HG03025 (cell line): Measurements from ENCODE around the gene ALDH2.
"Not testable (repeated sequence)": the region's sequence is repeated elsewhere in the genome, so short reads cannot be mapped to it uniquely, and the experiment has no call there.

Source experiments
- ATAC-seq: cut with Tn5 transposase; IDR thresholded peaks from one replicate; pipeline ENCODE4 v1.9.1; 2021; ENCODE audit warnings: mild to moderate bottlenecking, moderate library complexity; ENCODE audit not compliant: unreplicated experiment, low FRiP score

Gene ALDH2

DNA sequence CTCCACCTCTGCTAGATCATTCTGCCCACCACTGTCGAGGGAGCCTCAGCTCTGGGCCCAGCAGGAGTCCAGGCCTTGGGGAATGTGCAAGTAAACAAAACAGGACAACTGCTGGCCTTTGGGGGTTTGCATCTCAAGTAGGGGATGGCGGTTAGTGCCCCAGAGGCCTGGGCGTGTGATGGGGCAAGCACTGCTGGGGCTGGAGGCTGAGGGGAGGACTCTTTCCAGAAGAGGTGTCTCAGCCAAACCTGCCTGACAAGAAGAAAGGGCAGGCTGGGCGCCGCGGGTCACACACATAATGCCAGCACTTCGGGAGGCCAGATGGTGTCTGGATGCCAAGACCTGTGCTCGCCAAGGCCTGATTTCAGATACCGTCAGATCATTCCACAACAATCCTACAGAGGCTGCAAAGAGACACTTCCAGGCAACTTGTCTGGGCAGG lies 8.6 kb upstream of the ALDH2 start:
- no peak for ATAC-seq

DNA sequence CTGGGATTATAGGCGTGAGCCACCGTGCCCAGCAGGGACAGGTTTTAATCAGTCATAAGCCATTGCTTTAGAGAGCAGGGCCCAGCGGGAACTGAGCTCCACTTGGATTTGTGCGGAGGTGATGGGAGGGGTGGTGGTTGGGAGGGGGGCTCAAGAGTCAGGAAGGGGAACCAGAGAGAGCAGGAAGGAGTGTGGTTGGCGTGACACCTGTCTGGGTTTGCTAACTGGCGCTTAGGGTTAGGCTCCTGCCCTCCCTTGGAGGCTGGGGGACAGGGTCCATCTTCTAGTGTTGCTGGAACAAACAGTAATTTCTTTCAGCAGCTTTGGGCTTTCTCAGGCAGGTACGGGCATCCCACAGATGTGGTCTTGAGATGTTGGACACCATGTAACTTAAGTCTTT lies 7.5 kb upstream of the ALDH2 start:
- no peak for ATAC-seq

DNA sequence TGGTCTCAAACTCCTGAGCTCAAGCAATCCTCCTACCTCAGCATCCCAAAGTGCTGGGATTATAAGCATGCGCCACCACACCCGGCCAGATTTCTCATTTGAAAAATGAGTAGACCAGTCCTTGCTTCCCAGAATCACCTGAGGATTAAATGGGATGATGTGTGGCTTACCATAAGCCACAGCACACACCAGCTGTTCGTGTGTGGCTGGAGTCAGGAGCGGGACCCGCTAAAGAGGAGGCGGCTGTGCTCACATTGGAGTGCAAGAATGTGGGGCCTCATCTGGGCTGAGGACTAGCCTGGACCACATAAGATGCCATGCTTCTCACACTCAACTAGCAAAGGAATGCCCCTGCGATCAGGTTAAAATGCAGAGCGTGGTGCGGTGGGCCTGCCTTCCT lies 6.7 kb upstream of the ALDH2 start:
- no peak for ATAC-seq

DNA sequence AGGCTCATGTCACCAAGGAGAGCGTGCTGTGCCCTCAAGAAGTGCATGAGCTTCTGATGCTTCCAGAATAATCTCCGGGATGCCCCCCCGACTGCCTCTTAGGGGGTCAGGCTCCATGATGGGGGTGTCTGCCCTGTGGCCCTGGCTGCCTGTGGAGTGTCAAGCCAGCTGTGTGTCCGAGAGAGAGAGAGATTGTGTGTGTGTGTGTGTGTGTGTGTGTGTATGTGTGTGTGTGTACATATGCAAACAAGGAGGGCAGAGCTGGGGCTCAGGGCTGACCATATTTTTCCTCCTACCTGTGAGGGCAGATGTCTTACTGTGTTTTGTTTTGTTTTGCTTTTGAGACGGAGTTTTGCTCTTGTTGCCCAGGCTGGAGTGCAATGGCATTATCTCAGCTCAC lies 5.6 kb upstream of the ALDH2 start:
- no peak for ATAC-seq

DNA sequence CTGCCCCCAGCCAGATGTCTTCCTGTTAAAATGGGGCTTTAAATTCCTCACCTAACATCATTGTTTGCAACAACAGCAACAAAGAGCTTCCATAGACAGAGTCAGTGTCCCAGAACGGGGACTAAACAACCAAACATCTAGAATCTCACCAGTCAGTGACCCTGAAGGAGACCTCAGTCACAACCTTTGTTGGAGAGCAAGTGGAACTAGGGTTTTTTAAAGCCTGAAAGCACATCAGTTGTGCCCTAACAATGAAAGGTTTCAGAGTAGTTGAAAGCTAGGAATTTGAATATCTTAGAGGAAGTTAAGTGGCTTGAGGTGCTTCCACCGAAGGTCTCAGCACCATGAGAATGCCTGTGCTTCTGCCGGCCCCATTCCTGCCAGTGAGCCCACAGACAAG lies 5.0 kb upstream of the ALDH2 start:
- ATAC-seq, result no peak

DNA sequence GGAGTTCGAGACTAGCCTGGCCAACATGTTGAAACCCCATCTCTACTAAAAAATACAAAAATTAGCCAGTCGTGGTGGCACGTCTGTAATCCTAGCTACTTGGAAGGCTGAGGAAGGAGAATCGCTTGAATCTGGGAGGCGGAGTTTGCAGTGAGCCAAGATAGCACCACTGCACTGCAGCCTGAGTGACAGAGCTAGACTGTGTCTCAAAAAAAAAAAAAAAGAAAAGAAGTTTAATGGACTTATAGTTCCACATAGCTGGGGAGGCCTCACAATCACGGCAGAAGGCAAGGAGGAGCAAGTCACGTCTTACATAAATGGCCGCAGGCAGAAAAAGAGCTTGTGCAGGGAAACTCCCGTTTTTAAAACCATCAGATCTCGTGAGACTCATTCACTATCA lies 3.2 kb upstream of the ALDH2 start:
- not testable (repeated sequence) for ATAC-seq

DNA sequence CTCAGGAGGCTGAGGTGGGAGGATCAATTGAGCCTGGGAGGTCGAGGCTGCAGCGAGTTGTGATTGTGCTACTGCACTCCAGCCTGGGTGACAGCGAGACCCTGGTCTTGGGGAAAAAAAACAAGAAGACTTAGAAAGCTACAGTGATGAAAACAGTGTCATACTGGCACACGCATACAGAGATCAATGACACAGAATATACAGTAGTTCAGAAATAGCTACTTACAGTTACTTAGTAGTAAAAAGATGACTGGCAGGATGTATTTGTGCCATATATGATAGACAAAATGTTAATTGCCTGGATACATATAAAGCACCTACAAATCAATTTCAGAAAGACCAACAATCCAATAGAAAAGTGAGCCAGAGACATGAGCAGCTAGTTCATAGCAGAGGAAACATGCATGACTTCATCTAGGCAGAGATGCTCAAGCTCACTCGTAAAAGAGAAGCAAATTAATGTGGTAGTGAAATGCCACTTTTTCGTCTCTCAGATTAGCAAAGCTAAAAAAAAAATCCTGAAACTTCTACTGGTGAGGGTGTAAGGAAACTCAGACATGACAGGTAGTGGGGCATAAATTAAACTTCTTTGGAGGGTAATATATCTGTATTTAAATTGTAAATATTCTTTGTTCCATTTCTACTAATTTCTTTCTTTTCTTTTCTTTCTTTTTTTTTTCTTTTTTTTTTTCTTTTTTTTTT lies 2.5 kb upstream of the ALDH2 start:
- no peak for ATAC-seq

DNA sequence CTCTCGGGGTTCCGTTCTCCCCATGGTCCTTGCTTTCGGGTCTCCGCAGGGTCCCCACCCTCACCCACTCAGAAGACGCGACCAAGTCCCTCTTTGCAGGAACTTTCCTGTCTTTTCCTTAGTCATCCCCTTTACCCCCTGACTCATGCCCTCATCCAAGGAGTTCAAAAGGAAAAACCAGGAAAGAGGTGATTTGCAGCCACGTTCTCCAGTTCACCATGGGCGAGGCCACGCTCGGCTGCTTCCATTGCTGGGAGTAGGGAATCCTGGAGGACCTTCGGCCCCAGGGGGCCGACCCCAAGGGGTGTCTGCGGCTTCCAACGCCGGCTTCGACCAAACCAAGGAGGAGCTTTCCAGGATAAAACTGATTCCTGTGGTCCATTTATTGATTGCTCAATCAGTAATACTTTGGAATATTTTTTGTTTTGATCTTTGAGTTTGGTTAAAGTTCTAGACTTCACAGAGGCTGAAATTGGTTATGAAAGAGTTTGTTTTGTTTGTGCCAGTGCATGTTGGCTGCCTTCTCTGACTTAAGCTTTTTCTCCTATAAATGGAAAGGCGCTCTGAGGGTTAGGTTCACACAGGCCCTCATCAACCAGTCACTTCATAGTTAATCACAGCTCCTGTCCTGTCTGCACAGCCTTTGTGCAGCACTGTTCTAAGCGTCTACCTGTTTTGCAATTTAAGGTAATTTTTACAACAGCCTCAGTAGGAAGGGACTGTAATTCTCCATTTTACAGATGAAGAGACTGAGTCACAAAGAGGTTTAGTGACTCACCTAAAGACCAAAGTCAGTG lies 827 bp downstream of the ALDH2 start:
- no peak for ATAC-seq

DNA sequence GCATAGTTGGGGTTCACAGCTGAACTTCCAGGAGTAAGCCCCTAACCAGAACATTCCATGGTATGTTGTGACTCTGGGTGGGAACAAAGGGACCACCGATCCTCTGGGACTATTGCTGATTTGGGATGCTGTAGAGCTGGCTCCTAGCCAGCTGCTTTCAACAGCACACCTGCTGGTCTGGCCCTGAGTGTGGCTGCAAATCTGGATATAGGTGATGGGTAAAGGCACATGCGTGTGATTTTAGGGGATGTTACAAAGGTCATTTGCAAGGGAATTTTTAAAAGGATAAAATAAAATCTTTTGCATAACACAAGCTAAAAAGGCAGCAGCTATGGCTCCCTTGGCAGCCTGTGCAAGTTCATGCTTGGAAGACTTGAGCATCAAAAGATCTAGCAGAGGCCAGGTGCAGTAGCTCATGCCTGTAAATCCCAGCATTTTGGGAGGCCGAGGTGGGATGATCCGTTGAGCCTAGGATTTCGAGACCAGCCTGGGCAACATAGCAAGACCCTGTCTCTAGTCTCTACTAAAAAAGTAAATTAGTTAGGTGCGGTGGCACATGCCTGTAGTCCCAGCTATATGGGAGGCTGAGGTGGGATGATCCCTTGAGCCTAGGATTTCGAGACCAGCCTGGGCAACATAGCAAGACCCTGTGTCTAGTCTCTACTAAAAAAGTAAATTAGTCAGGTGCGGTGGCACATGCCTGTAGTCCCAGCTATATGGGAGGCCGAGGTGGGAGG lies 1.6 kb downstream of the ALDH2 start:
- ATAC-seq, result no peak

DNA sequence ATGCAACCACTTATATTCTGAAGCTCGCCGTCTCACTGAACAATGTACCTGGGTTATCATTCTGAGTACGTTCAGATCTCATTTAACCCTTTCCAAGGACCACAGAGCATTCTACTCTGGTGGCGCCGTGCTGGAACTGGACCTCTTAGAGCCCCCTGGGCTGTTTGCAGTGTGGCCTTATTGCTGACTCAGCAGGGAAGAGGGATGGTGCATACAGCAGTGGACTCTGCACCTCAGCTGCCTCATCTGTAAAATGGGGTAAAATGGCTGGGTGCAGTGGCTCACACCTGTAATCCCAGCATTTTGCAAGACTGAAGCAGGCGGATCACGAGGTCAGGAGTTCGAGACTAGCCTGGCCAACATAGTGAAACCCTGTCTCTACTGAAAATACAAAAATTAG lies 2.9 kb downstream of the ALDH2 start:
- ATAC-seq, result no peak

DNA sequence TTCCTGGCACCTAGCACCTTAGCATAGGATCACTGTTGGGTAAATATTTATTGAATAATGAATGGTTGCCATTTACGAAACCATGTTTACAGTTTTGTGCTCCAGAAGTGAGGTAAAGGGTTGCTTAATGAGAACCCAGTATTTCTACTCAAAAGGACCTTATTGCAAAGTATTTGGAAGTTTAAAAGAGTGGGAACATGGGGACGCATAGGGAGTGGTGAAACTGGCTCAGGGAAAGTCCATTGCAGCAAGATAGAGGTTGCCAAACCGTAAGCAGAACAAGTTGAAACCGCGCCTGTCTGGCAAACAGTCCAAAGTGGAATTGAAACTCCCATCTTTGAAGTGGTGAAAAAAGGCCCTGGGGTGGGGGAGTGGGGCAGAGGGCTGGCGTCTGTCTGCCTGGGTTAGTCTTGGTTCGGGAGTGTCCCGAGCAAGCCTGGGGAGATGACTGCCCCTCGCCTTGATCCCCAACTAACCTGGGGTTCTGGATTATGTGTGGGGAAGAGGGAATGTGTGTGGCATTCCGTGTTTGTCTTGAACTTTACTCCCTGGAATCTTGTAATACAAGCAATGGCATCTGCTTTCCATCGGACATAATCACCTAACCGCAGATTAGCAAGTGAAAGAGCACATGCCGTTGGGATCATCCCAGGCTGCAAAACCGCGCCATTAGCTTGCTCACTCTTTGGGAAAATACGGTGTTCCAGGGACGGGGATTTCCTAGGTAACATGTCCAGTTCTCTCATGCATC lies 7.2 kb downstream of the ALDH2 start:
- ATAC-seq, result no peak

DNA sequence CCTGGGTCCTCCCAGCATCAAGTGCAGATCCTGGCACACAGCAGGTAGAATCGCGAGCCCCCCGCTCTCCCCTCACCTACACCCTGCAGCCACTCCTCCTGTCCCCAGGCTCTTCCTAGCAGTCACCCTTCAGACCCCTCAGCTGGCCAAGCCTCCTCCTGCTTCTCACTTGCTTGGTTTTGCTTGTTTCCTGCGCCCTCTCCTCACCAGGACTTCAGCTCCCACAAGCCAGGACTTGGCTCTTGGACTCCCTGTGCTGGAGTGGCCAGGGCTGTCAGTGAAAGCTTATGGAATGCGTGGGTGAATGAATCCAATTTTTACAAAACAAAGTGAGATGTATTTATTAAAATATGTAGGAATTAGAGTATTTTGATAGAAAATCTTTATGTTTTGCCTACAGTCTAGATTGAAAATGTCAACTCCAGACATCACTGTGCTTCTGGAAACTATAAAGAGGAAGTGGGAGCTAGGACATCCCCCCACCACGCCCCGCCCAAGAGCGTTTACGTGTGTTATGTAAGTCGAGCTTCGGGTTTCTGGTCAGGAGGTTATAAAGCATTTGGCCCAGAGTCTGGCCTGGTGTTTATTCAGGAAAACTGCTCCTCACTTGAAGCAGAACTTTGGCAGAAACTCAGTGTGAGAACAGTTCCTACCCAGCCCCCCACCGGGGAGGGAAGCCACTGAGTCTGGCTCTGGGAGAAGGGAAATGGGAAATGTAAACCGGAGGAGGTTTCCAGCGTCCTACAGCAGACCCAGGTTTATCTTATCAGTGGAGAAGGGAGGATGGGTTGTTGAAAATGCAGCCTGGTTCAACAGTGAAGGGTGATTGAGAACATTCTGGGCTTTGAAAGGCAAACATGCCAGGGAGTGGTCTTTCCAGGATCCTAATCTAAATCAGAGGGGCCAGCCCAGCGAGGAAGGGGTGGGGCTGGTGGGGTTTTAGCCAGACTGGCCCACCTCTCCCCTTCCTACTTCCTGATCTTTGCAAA lies 8.8 kb downstream of the ALDH2 start:
- ATAC-seq, result peak; percentile 50

DNA sequence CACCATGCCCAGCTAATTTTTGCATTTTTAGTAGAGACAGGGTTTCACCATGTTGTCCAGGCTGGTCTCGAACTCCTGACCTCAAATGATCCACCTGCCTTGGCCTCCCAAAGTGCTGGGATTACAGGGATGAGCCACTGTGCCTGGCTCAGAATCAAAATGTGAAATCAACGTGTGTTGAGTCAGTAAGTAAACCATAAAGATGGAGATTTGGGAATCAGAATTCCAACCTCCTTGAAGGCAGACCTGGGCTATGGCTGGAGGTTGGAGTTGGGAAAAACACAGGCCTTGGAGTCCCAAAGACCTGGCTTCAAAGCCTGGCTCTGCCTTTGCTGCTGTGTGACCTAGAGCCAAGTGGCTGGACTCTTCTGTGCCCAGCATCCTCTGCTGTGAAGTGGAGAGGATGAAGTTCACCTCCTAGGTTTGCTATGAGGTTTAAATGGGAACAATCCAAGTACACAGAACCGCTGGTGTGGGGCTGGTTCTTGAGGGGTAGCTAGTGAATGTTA lies 10.2 kb downstream of the ALDH2 start:
- ATAC-seq, result no peak

DNA sequence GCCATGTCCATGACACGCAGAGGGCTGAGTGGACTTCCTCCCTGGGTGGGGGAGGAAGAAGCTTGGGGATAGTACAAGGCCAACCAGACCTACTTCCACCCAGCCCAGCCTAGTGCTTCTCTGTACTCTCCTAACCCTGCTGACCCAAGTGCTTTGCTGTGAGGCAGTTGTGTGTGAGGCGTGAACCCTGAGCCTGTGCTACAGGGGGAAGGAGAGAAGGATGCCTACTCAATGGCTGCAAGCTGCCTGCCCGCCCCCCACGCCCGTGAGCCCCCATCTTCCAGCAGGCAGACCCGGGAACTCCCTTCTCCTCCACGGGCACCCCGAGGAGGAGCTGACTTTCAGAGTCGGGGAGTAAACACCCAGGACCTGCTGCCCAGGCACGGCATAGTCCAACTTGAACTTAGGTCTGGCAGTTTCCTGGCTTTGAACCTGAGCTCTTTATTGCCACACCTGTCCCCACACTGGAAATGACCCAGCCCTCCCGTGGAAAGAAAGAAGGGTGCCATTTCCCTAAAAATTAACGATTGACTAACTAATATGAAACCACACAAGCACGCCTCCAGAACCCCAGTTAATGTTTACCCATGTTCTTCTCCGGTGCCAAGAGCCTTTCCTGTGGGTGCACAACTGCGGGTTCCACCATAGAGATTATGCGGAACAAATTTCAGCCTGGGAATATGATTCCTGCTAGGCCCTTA lies 10.8 kb downstream of the ALDH2 start:
- no peak for ATAC-seq

DNA sequence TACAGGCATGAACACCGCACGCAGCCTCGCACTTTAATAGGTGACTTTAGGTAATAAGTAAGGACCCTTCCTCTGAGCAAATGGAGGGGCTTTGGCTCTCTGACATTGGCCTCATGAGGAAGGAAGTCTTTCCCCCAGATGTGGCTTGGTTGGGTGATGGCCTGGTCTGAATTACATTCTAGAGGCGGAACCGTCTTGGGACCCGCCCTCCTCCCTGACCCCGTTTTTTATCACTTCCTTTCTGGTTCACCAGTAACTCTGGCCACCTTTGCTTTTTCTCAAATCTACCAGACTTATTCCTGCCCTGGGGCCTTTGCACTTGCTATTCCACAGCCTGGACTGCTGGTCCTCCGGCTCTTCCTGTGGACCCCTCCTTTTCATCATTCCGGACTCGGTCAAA lies 13.4 kb downstream of the ALDH2 start:
- ATAC-seq, result no peak

DNA sequence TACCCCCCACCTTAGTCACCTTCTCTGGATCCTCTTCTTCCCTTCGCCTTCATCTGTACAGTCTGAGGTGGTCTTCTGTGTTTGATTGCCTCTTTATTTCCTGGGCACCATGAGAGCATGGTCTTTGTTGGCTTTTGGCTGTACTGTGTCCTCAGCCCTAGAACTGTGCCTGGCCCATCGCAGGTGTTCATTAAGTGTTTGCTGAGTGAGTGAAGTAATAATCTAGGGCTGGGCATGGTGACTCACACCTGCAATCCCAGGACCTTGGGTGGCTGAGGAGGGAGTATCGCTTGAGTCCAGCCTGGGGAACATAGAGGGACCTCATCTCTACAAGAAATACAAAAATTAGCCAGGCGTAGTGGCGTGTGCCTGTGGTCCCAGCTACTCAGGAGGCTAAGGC lies 13.9 kb downstream of the ALDH2 start:
- ATAC-seq, result no peak

DNA sequence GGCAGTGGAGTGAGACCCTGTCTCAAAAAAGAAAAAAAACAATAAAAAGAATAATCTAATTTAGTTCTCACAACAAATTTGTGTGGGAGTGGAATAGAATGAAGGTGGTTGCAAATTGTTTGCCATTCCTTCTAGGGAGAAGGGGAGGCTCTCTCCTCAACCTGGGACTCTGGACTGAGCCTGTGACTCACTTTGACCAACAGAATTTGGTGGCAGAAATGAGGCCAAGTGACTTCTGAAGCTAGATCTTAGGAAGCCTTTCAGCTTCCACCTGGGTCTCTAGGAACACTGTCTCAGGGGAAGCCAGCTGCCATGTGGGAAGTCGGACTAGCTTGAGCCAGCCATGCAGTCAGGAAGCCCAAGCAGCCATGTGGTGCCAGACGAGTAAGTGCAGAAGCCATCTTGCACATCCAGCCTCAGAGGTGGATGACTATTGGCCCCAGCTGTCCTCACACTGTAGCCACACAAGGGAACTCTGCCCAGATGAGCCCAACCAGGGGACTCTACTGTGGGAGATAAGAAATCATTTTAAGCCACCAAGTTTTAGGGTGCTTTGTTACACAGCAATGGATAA lies 14.4 kb downstream of the ALDH2 start:
- ATAC-seq, result no peak

DNA sequence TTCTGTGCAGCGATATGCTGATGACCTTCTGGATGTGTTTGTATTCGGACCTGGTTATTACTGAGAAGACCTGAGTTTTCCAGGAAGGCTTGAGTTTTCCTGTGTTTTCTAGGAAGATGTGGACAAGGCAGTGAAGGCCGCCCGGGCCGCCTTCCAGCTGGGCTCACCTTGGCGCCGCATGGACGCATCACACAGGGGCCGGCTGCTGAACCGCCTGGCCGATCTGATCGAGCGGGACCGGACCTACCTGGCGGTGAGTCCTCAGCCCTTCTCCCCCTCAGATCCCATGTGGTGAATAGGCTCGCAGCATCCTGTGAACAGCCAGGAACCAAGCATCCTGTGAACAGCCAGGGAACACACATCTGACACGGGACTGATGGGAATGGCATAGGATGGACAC lies 16.3 kb downstream of the ALDH2 start:
- ATAC-seq, result no peak
